K562 (cell line): ENCODE data around the gene ARFGAP1. TPM values are rescaled to one million over a fixed set of nuclear protein-coding genes. Genes with fewer than 3 reads are reported as not detected.

Experiments
- ATAC-seq: fragments of 200-7000 bp; cut with Tn5 transposase; 3 replicates; pipeline ENCODE4 v1.9.1; 2020; ENCODE audit warnings: moderate library complexity
- BruUV-seq: library from RNA; stranded (reverse); fragments of 400-500 nt; replicated peaks from 2 replicates; lab custom pipeline; 2021; lab: Mats Ljungman, UMichigan
- CTCF ChIA-PET: fragments of 300-600 bp; formaldehyde crosslinking; extraction: SDS; loops from one replicate; lab custom pipeline; 2021; ENCODE audit warnings: low intra/inter-chr PET ratio; lab: Yijun Ruan, JAX
- POLR2A ChIA-PET: fragments of 300-600, 350-650 bp; sonication (Branson Sonifier 250); formaldehyde crosslinking; extraction: SDS; loops from one replicate; lab custom pipeline; 2021; ENCODE audit warnings: antibody characterized with exemption, inconsistent platforms; lab: Yijun Ruan, JAX
- DNase-seq, 4 experiments: peaks; one replicate each; pipeline versions ENCODE4 v3.0.0 to v3.0.0-alpha.2; 2011 to 2018; ENCODE audit warnings: low spot score in 3 of 4, mixed read lengths in 3 of 4; ENCODE audit errors: extremely low read depth in 1 of 4
- FAIRE-seq: peaks from 2 replicates; lab custom pipeline; 2011; peaks lifted over from hg19 to GRCh38; lab: Jason Lieb, UNC
- H2AFZ ChIP-seq: 2 replicates; pipeline ENCODE4 v1.6.0; 2011; ENCODE audit warnings: low read depth, low read length, control low read depth, inconsistent platforms
- H3K27ac ChIP-seq: fragments of 200-600 bp; 3 replicates; pipeline ENCODE4 v1.8.0; 2011; ENCODE audit warnings: low read depth, mild to moderate bottlenecking, control low read depth, inconsistent platforms, low read length, moderate library complexity, mixed read lengths; ENCODE audit errors: extremely low read depth
- H3K27me3 ChIP-seq, 2 experiments: fragments of 300-600 bp in 1 of 2; 2 replicates in 1 of 2; 3 replicates in 1 of 2; pipeline versions ENCODE4 v1.6.0 to v1.8.0; 2011; ENCODE audit warnings: inconsistent platforms in 2 of 2, low read length in 2 of 2, mild to moderate bottlenecking in 1 of 2, mixed read lengths in 1 of 2, moderate library complexity in 1 of 2; ENCODE audit not compliant: control insufficient read depth in 2 of 2, insufficient read depth in 2 of 2
- H3K36me3 ChIP-seq: fragments of 300-600 bp; 3 replicates; pipeline ENCODE4 v1.8.0; 2011; ENCODE audit warnings: mild to moderate bottlenecking, low read length, inconsistent platforms; ENCODE audit not compliant: control insufficient read depth, insufficient read depth
- H3K4me1 ChIP-seq, 2 experiments: fragments of 200-600 bp in 1 of 2; replicated peaks in 1 of 2; 2 replicates in 1 of 2; 3 replicates in 1 of 2; pipeline versions ENCODE4 v1.5.1 to v1.8.0; 2011; ENCODE audit warnings: inconsistent platforms in 2 of 2, low read length in 2 of 2, mild to moderate bottlenecking in 1 of 2, mixed read lengths in 1 of 2, moderate library complexity in 1 of 2; ENCODE audit not compliant: control insufficient read depth in 2 of 2, insufficient read depth in 2 of 2
- H3K4me2 ChIP-seq: 2 replicates; pipeline ENCODE4 v1.6.1; 2011; ENCODE audit warnings: low read length, control low read depth, inconsistent platforms, mixed read lengths; ENCODE audit not compliant: insufficient read depth
- H3K4me3 ChIP-seq: fragments of 200-600 bp; sonication (generic), shearing (Covaris generic); 2 replicates; pipeline ENCODE4 v1.5.1; 2016; ENCODE audit warnings: control low read depth, inconsistent platforms
- H3K79me2 ChIP-seq: fragments of 200-600 bp; 3 replicates; pipeline ENCODE4 v1.8.0; 2011; ENCODE audit warnings: low read length, inconsistent platforms; ENCODE audit not compliant: control insufficient read depth, insufficient read depth
- H3K9ac ChIP-seq, 2 experiments: 2 replicates each; pipeline versions ENCODE4 v1.6.0 to v1.6.1; 2011; ENCODE audit warnings: low read depth in 2 of 2, low read length in 2 of 2, control low read depth in 1 of 2, inconsistent platforms in 1 of 2, mild to moderate bottlenecking in 1 of 2, mixed read lengths in 1 of 2; ENCODE audit not compliant: insufficient read depth in 1 of 2
- H3K9me1 ChIP-seq: one replicate; pipeline ENCODE4 v1.6.0; 2011; ENCODE audit warnings: inconsistent platforms, mild to moderate bottlenecking, low read length, moderate library complexity; ENCODE audit not compliant: control insufficient read depth, insufficient read depth
- H3K9me3 ChIP-seq: replicated peaks from 2 replicates; pipeline ENCODE4 v1.5.1; 2011; ENCODE audit warnings: low read depth, low read length, inconsistent platforms; ENCODE audit not compliant: control insufficient read depth, insufficient read depth
- H4K20me1 ChIP-seq: replicated peaks from 2 replicates; pipeline ENCODE4 v1.6.1; 2011; ENCODE audit warnings: low read length, inconsistent platforms, mixed read lengths; ENCODE audit not compliant: control insufficient read depth, insufficient read depth
- HDAC2 ChIP-seq: fragments of 450-650 bp; IDR thresholded peaks from 2 replicates; pipeline ENCODE4 v1.6.1; 2016; ENCODE audit warnings: mild to moderate bottlenecking
- RBM15 ChIP-seq: fragments of 200-400 bp; formaldehyde crosslinking; IDR thresholded peaks from 2 replicates; pipeline ENCODE4 v1.6.1; 2018; ENCODE audit warnings: mild to moderate bottlenecking, low read length, moderate library complexity; ENCODE audit not compliant: insufficient read depth
- SAFB ChIP-seq: fragments of 200-400 bp; formaldehyde crosslinking; IDR thresholded peaks from 2 replicates; pipeline ENCODE4 v1.6.1; 2017; ENCODE audit warnings: low read depth, low read length, borderline replicate concordance
- SP1 ChIP-seq: sonication (generic); formaldehyde crosslinking; IDR thresholded peaks from 2 replicates; pipeline ENCODE4 v1.8.1; 2022; ENCODE audit warnings: mild to moderate bottlenecking, missing genetic modification reagents
- SP2 ChIP-seq: IDR thresholded peaks from 2 replicates; pipeline ENCODE4 v1.6.1; 2011; ENCODE audit warnings: mild to moderate bottlenecking, low read depth, low read length, moderate library complexity; ENCODE audit not compliant: poor library complexity, severe bottlenecking; ENCODE audit errors: extremely low read depth
- ZNF224 ChIP-seq: sonication (generic); formaldehyde crosslinking; IDR thresholded peaks from 2 replicates; pipeline ENCODE4 v1.8.0; 2022; ENCODE audit warnings: mild to moderate bottlenecking, missing genetic modification reagents
- ZNF347 ChIP-seq: fragments of 450-650 bp; formaldehyde crosslinking; IDR thresholded peaks from 2 replicates; pipeline ENCODE4 v1.4.0; 2020; ENCODE audit warnings: low read depth, mild to moderate bottlenecking, moderate library complexity
- WGBS: fragments of 100-300 bp; shearing (Covaris generic); methylation state at CpG from one replicate; pipeline ENCODE4 v1.1.6; 2016; ENCODE audit warnings: low coverage, mixed read lengths; ENCODE audit not compliant: insufficient coverage; ENCODE audit errors: missing lambda C conversion rate; 5-methylcytosine and 5-hydroxymethylcytosine counted together
- in situ Hi-C: fragments of 300-500 bp; cut with MboI; formaldehyde crosslinking; loops from 4 replicates; pipeline ENCODE4 v1.15.0; 2018; ENCODE audit warnings: inconsistent platforms, mixed read lengths
- intact Hi-C: fragments of 100-400 bp; cut with micrococcal nuclease; formaldehyde crosslinking; loops from 2 replicates; pipeline ENCODE4 v1.14.2; 2022
- polyA plus RNA-seq, 8 experiments: library from polyadenylated mRNA; depleted of rRNA in 4 of 8; stranded (reverse) in 5 of 8; unstranded in 3 of 8; fragments of >200 nt; fragmentation: Nextera tagmentation in 2 of 8; fragmentation: Illumina TruSeq in 1 of 8; extraction: Ambion mirVana in 2 of 8; extraction: Trizol in 1 of 8; gene quantifications; 2 replicates each; pipeline versions ENCODE4 v1.2.1 to v1.2.3, GENCODE V29; 2011 to 2014; ENCODE audit warnings: inconsistent platforms in 1 of 8, missing spikeins in 1 of 8
- total RNA-seq, 7 experiments: library from RNA; depleted of rRNA in 6 of 7; stranded (reverse); fragments of >200 nt in 6 of 7; fragmentation: Illumina TruSeq in 2 of 7; extraction: Trizol in 2 of 7; gene quantifications; 2 replicates each; pipeline versions ENCODE4 v1.2.1 to v1.2.3, GENCODE V29; 2011 to 2021; ENCODE audit warnings: low replicate concordance in 1 of 7

ARFGAP1 gene
- total and polyA plus RNA-seq, 9 of the 15 experiments (the other 6 are each of a cell fraction or from before 2014, with no cell fraction given) = 0.53 to 102 (median 33.5) TPM

GRCh38 chr20:63244468-63244867, 28.1 kb upstream of the ARFGAP1 start:
- DNase-seq = no peak
- H3K27ac ChIP-seq = no peak overlapping the region
- peaks cover 0 to 42% of the 10 kb centered on the region in 2 experiments; a peak in 1 of 5 replicates for H3K4me1 ChIP-seq
- BruUV-seq = no TSS peak
- H3K27me3 ChIP-seq = peaks cover 54 to 94% of the 10 kb centered on the region in 2 experiments; a peak in 4 of 5 replicates
- FAIRE-seq = no peak
- in situ Hi-C loops (no loop called here), intact Hi-C loops (no loop called here)
- CTCF ChIA-PET = no interaction called here
- no peak for TF ChIP-seq SP1 (CRISPR knock-in tag)
- no peak for TF ChIP-seq RBM15
- TF ChIP-seq SAFB = no peak
- TF ChIP-seq SP2 = no peak
- no peak for TF ChIP-seq ZNF347 (CRISPR knock-in tag)
- TF ChIP-seq HDAC2 = no peak
- no peak for TF ChIP-seq ZNF224 (CRISPR knock-in tag)
- TF ChIP-seq, all 486 proteins: peak for 0
- no peak overlapping the region for H3K4me2 ChIP-seq
- H2AFZ ChIP-seq = no peak overlapping the region
- no peak overlapping the region for H3K9ac ChIP-seq
- H3K4me3 ChIP-seq = no peak overlapping the region
- H3K36me3 ChIP-seq = no peaks in the 10 kb centered on the region
- WGBS = 3% methylated on average over 10 of the region's 10 CpGs
- no peaks in the 10 kb centered on the region for H3K9me3 ChIP-seq
- no peak for ATAC-seq
- H3K79me2 ChIP-seq = no peaks in the 10 kb centered on the region
- POLR2A ChIA-PET = no interaction called here
- H3K9me1 ChIP-seq = no peaks in the 10 kb centered on the region
- H4K20me1 ChIP-seq = peaks cover 23% of the 10 kb centered on the region
